GM19397 (cell line): ENCODE results near the gene ACOXL.
"Not testable (repeated sequence)": the region's sequence is repeated elsewhere in the genome, so short reads cannot be mapped to it uniquely, and the experiment has no call there.

Source experiments
- ATAC-seq: cut with Tn5 transposase; IDR thresholded peaks from one replicate; pipeline ENCODE4 v1.9.1; 2021; ENCODE audit warnings: mild to moderate bottlenecking, moderate library complexity; ENCODE audit not compliant: unreplicated experiment

The ACOXL gene

GRCh38 chr2:110732422-110733413 is at the start of gene ACOXL:
ACOXL (plus strand) TSS chr2:110732573; CDS start chr2:110768390, 35,817 bp downstream.
- ATAC-seq: no peak

GRCh38 chr2:110682872-110683271 is 49.5 kb upstream of the ACOXL start:
- no peak for ATAC-seq

GRCh38 chr2:110687775-110688484 is 44.4 kb upstream of the ACOXL start:
- ATAC-seq: not testable (repeated sequence)

GRCh38 chr2:110688594-110689091 is 43.7 kb upstream of the ACOXL start:
- ATAC-seq: no peak

- ATAC-seq: no peak
Measured at GRCh38 chr2:110690083-110690965, 42.0 kb upstream of the ACOXL start.

GRCh38 chr2:110691612-110692258 is 40.6 kb upstream of the ACOXL start:
- no peak for ATAC-seq

GRCh38 chr2:110695146-110695898 is 37.1 kb upstream of the ACOXL start:
- not testable (repeated sequence) for ATAC-seq

GRCh38 chr2:110698253-110698652 is 34.1 kb upstream of the ACOXL start:
- not testable (repeated sequence) for ATAC-seq

GRCh38 chr2:110702514-110703380 is 29.6 kb upstream of the ACOXL start:
- ATAC-seq: no peak

GRCh38 chr2:110707386-110707965 is 24.9 kb upstream of the ACOXL start:
- no peak for ATAC-seq

GRCh38 chr2:110708455-110708854 is 23.9 kb upstream of the ACOXL start:
- no peak for ATAC-seq

- ATAC-seq: no peak
Measured at GRCh38 chr2:110712737-110713136, 19.6 kb upstream of the ACOXL start.

- ATAC-seq: no peak
Measured at GRCh38 chr2:110713513-110714362, 18.6 kb upstream of the ACOXL start.

- ATAC-seq: no peak
Measured at GRCh38 chr2:110714452-110715224, 17.7 kb upstream of the ACOXL start.

GRCh38 chr2:110716959-110717645 is 15.3 kb upstream of the ACOXL start:
- ATAC-seq: no peak

- no peak for ATAC-seq
Measured at GRCh38 chr2:110717734-110718133, 14.6 kb upstream of the ACOXL start.
